Endometrial microvascular endothelial cells (primary cell): ENCODE results near the gene CTSS. TPM values are rescaled to one million over a fixed set of nuclear protein-coding genes. Genes with fewer than 3 reads are reported as not detected.
"Not testable (repeated sequence)": the region's sequence is repeated elsewhere in the genome, so short reads cannot be mapped to it uniquely, and the experiment has no call there.

Experiments used
- in situ Hi-C: cut with HindIII; loops from 2 replicates; pipeline ENCODE4 v1.10.0; 2017; ENCODE audit warnings: low sequenced_read_pairs, low pct_unique_long_range_greater_than_20kb; ENCODE audit errors: inconsistent ontology term
- total RNA-seq: library from RNA; depleted of rRNA; stranded (reverse); fragments of >200 nt; gene quantifications from one replicate; pipeline ENCODE4 v1.2.3, GENCODE V29; 2015; ENCODE audit errors: inconsistent ontology term

The CTSS gene
- total RNA-seq, result 74.1 TPM

GRCh38 chr1:150765296-150765976 lies at the start of gene CTSS:
TSS of gene CTSS (minus strand) at chr1:150765778. CDS start at chr1:150764763, 1,015 bp downstream.
- in situ Hi-C loops, result no loop called here

- in situ Hi-C loops, result no loop called here
Observed at GRCh38 chr1:150813028-150813707, 47.6 kb upstream of the CTSS start.

- in situ Hi-C loops, result no loop called here
Observed at GRCh38 chr1:150810958-150811659, 45.5 kb upstream of the CTSS start.

GRCh38 chr1:150809651-150810050 lies 44.1 kb upstream of the CTSS start:
- in situ Hi-C loops, result no loop called here

- in situ Hi-C loops, result no loop called here
Observed at GRCh38 chr1:150808846-150809245, 43.3 kb upstream of the CTSS start.

- in situ Hi-C loops, result no loop called here
Observed at GRCh38 chr1:150808121-150808520, 42.5 kb upstream of the CTSS start, which contains the start of gene CTSK. TSS of gene CTSK (minus strand) at chr1:150808260. CDS start at chr1:150806805, 1,455 bp downstream.

- in situ Hi-C loops, result no loop called here
Observed at GRCh38 chr1:150807249-150808023, 41.9 kb upstream of the CTSS start.

- in situ Hi-C loops, result no loop called here
Observed at GRCh38 chr1:150805899-150806298, 40.3 kb upstream of the CTSS start.

GRCh38 chr1:150804671-150805070 lies 39.1 kb upstream of the CTSS start:
- in situ Hi-C loops, result no loop called here

GRCh38 chr1:150799089-150799488 lies 33.5 kb upstream of the CTSS start:
- in situ Hi-C loops, result no loop called here

GRCh38 chr1:150798525-150798924 lies 32.9 kb upstream of the CTSS start:
- in situ Hi-C loops, result no loop called here

GRCh38 chr1:150796374-150796773 lies 30.8 kb upstream of the CTSS start:
- in situ Hi-C loops, result no loop called here

- in situ Hi-C loops, result not testable (repeated sequence)
Observed at GRCh38 chr1:150793778-150794177, 28.2 kb upstream of the CTSS start.

- in situ Hi-C loops, result no loop called here
Observed at GRCh38 chr1:150793221-150793620, 27.6 kb upstream of the CTSS start.

- in situ Hi-C loops, result no loop called here
Observed at GRCh38 chr1:150791585-150791984, 26.0 kb upstream of the CTSS start.

GRCh38 chr1:150789396-150789795 lies 23.8 kb upstream of the CTSS start:
- in situ Hi-C loops, result no loop called here

- in situ Hi-C loops, result no loop called here
Observed at GRCh38 chr1:150788946-150789345, 23.4 kb upstream of the CTSS start.

- in situ Hi-C loops, result no loop called here
Observed at GRCh38 chr1:150787455-150787854, 21.9 kb upstream of the CTSS start.

- in situ Hi-C loops, result no loop called here
Observed at GRCh38 chr1:150780510-150780909, 14.9 kb upstream of the CTSS start.
